ENCODE data around the gene IL12B.
"Not testable (repeated sequence)": the region's sequence is repeated elsewhere in the genome, so short reads cannot be mapped to it uniquely, and the experiment has no call there.

Gene IL12B

GRCh38 chr5:159333545-159333925 is 3.2 kb upstream of the IL12B start:
- no peak for DNase-seq (ENCODE audit: low read depth in 1 of 2, low spot score in 1 of 2)

GRCh38 chr5:159332800-159333544 is 2.7 kb upstream of the IL12B start:
- DNase-seq (ENCODE audit: low read depth in 1 of 2, low spot score in 1 of 2): no peak

DNA sequence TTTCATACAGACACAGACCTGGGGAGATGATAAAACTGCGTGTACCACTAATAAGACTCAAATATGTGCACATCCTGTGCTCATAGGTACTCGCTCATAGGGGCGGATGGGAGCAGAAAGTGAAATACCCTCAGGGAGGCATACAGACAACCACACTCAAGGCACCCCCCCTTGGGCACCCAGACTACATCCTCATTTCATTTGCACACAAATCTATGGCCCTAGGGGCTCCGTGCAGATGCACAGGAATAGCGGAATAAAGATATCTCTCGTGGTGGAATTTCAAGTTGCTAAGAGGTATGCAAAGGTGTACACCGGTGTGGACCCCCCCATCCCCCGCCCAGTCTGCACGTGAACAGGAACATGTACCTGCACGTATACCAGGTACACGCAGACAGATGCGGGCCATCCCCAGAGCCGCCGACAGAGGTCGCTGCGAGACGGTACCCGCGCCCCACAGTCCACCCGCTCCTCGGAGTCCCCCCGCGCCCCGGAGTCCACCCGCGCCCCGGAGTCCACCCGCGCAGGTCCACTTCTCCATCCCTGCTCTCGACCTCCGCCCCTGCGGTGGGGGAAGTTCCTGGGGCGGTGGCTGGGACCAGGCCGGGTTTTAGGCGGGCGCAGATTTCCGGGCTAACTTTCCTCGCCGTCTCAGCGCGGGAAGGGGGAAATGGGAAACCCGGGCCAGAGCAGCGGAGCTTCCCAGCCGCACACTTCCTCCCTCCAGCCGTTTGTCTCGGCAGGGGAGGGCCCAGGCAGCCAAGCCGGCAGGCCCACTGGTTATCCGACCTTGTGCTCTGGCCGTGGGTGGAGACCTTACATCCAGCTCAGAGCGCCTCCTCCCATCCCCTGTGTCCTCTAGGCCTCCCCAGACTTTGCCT is 1.0 kb upstream of the IL12B start:
- peak; percentile 57 to 66 for DNase-seq (ENCODE audit: low read depth in 1 of 2, low spot score in 1 of 2)

DNA sequence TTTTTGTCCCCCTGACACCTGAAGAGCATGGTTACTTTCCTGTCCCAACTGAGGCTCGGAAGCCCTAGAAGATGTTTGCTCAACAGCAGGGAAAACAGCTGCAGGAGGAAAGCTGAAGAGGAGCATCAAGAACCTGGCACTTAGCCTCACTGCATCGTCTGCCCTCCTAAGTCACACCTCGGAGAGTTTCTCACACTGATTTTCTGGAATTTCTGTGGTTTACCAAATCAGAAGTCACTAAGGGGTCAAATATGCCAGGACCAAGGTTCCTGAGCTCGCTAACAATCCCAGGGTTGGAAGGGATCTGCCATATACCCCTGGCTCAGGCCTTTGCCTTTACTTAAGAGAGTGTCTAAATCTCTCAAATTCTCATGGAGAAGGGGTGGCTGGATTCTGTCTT is 5.3 kb downstream of the IL12B start:
- no peak for DNase-seq (ENCODE audit: low read depth in 1 of 2, low spot score in 1 of 2)

DNA sequence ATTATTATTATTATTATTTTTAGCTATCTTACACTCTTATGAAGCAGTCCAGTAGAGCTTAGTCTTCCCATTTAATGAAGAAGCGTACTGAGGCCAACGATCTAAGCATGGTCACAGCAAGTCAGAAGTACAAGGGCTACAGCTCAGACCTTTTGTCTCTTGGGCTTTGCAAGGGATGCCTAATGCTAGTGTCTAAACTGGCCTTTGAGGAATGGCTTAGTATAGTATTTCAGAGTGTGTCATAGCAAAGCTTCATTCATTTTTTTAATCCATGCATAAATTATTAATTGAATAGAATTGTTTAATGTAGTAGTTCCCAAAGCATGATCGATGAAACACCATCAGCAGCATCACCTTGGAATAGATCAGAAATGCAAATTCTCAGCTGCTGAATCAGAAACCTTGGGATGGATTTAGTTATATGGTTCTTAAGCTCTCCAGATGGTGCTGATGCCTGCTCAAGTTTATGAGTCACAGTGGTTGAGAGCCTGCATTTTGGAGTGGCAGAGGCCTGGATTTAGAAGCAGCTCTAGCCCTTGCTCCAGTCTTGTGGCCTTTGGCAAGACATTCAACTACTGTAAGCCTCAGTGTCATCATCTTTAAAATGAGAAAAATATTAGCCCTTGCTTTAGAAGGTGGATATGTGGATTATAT is 6.1 kb downstream of the IL12B start:
- DNase-seq (ENCODE audit: low read depth in 1 of 2, low spot score in 1 of 2): no peak

DNA sequence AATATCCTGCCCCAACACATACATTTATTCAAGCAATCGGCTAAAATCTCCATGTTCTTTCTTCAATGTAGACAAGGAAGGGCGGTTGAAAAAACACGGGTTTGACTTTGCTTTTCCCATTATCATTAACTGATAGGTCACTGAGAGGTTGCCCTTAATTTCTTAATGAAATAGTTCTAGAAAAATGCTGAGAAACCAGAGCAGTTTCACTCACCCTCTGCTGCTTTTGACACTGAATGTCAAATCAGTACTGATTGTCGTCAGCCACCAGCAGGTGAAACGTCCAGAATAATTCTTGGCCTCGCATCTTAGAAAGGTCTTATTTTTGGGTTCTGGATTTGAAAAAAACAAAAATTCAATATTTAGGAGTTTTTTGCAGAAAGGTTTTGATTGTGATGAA is 8.1 kb downstream of the IL12B start:
- no peak for DNase-seq (ENCODE audit: low read depth in 1 of 2, low spot score in 1 of 2)

- no peak for DNase-seq (ENCODE audit: low read depth in 1 of 2, low spot score in 1 of 2)
Measured at GRCh38 chr5:159319832-159320231, 10.5 kb downstream of the IL12B start.

- DNase-seq (ENCODE audit: low read depth in 1 of 2, low spot score in 1 of 2): no peak
Measured at GRCh38 chr5:159319363-159319762, 10.9 kb downstream of the IL12B start.

DNA sequence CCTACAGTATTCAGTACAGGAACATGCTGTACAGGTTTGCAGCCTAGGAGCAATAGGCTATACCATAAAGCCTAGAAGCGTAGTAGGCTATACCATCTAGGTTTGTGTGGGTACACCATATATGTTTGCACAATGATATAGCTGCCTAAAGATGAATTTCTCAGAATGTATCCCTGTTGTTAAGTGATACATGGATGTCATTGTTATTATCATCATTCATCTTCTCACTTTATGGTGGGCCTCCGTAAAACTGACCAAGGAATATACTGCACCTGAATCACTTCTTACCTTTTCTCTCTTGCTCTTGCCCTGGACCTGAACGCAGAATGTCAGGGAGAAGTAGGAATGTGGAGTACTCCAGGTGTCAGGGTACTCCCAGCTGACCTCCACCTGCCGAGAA is 11.8 kb downstream of the IL12B start:
- DNase-seq (ENCODE audit: low read depth in 1 of 2, low spot score in 1 of 2): no peak

DNA sequence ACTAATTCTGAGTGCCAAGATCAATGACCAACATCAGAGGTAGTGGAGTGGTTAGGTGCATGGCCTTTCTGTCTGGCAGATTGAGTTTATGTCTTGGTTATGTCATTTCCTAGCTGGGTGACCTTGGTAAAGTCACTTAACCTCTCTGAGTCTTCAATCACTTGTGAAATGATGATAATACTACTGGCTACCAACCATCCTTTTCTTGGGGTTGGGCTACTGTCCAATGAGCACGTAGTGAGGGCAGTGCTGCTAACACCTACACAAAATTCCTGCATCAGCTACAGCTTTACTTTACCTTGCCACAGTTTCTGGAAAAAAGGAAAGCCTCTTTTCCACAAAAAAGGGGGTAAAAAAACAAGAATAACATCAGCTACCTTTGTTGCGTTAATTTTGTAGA is 12.4 kb downstream of the IL12B start:
- no peak for DNase-seq (ENCODE audit: low read depth in 1 of 2, low spot score in 1 of 2)

DNA sequence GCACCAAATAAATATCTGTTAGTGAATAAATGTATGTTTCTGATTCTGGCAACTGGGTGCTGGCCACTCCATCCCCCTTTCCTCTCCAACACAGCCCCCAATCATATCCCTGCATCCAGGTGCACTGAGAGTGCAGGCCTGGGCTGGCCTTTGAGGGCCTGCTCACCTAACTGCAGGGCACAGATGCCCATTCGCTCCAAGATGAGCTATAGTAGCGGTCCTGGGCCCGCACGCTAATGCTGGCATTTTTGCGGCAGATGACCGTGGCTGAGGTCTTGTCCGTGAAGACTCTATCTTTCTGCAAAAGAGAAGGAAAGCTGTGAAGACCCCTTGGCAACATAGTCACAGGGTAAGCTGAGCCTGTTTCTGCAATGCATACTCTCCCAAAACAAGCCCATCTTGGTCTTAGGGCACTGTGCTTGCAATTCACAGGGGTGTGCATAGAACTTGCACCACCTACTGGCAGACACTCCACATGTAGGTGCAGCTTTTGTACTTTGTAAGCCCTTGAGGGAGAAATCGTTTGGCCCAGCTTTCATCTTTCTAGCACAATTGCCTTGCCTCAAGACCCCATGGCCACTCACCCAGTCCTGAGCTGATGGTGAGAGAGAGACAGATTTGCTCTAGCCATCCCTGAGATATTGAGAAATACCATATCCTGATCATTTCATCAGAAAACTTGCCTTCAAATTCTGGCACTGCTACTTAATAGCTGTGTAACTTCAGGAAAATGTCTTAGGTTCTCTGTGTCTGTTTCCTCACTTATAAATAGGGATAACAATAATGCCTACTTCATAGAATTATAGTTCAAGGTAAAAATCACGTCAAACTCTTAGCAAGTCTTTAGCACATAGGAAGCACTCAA is 13.5 kb downstream of the IL12B start:
- peak in 1 of 2 donors; percentile 45 for DNase-seq (ENCODE audit: low read depth in 1 of 2, low spot score in 1 of 2)

GRCh38 chr5:159313197-159313596 is 17.1 kb downstream of the IL12B start:
- DNase-seq (ENCODE audit: low read depth in 1 of 2, low spot score in 1 of 2): no peak

GRCh38 chr5:159311063-159311462 is 19.2 kb downstream of the IL12B start:
- no peak for DNase-seq (ENCODE audit: low read depth in 1 of 2, low spot score in 1 of 2)

- peak in 1 of 2 donors; percentile 11 for DNase-seq (ENCODE audit: low read depth in 1 of 2, low spot score in 1 of 2)
Measured at GRCh38 chr5:159310511-159310910, 19.8 kb downstream of the IL12B start.

- DNase-seq (ENCODE audit: low read depth in 1 of 2, low spot score in 1 of 2): no peak
Measured at GRCh38 chr5:159309689-159310433, 20.4 kb downstream of the IL12B start.

DNA sequence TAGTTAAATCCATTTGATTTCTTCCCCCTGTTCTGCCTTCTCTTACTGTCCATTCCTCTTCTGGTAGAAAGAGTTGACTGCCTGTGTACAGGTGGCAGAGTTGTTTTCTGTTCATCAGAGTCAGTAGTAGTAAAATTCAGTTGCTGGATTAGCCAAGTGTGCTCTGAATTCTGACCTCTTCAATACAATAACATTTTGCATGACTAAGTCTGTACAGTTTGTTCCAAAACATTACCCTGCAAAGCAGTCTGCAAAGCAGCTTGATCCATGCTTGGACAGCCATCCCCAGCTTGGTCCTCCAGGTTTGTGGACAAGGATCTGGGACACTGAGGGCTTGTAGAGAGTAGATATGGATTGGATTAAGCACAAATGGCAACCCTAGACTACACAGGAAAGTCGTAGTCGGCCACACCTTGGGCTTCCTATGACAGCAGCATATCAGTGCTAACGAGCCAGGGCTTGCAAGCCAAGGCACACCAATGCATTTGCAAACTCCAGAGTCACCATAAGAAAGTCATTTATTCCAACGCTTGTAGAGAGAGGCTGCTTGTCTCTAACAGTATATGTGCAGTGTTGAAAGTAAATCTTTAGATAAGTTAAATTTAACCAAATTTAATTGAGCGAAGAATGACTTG is 25.2 kb downstream of the IL12B start:
- DNase-seq (ENCODE audit: low read depth in 1 of 2, low spot score in 1 of 2): no peak

DNA sequence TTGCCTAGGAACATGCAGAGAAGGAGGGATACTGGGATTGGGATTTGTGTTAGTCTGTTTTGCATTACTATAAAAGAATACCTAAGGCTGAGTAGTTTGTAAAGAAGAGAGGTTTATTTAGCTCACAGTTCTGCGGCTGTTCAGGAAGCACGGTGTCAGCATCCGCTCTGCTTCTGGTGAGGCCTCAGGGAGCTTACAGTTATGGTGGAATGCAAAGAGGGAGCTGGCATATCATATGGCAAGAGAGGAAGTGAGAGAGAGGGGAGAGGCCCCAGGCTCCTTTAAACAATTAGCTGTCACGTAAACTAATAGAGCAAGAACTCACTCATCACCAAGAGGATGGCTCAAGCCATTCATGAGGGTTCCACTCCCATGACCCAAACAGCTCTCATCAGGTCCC is 27.0 kb downstream of the IL12B start:
- DNase-seq (ENCODE audit: low read depth in 1 of 2, low spot score in 1 of 2): no peak

GRCh38 chr5:159301929-159302860 is 28.1 kb downstream of the IL12B start:
- DNase-seq (ENCODE audit: low read depth in 1 of 2, low spot score in 1 of 2): not testable (repeated sequence)

DNA sequence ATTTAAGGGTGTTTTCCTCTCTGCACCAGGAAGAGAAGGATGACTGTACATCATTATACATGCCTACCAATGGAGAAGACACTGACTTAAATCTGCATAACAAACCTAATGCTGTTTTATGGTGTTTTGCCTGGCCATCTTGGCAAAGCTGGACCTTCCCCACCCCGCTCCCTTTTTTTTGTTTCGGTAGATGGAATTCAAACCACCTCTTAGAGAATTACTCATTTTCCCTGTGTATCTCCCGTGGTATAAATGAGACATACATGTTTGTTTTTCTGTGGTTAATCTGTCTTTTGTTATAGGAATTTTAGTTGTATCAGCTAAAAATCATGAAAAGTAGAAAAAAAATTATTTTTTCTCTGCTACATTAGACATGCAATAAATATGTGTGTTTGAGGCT is 28.8 kb downstream of the IL12B start:
- no peak for DNase-seq (ENCODE audit: low read depth in 1 of 2, low spot score in 1 of 2)
